Stimulated activated CD8-positive, alpha-beta memory T cell treated with anti-CD3 and anti-CD28 coated beads, Interleukin-7, amount 100 ng/mL, for 1 hour (primary cell): Measurements from ENCODE around the gene RING1.

ENCODE experiments used
- DNase-seq, 2 donors: peaks; one replicate each; pipeline ENCODE4 v3.0.0-alpha.2; 2020; ENCODE audit warnings: low read depth in 2 of 2

RING1 gene

GRCh38 chr6:33192105-33192646 lies 16.1 kb upstream of the RING1 start, which contains the start of gene COL11A2:
Gene COL11A2 (minus strand): TSS chr6:33192467. CDS start chr6:33192240, 227 bp downstream.
- DNase-seq = no peak

- no peak for DNase-seq
These were observed 15.4 kb upstream of the RING1 start for GRCh38 chr6:33192671-33193602.

GRCh38 chr6:33193619-33194018 lies 14.7 kb upstream of the RING1 start:
- no peak for DNase-seq

GRCh38 chr6:33194431-33194979 lies 13.8 kb upstream of the RING1 start:
- no peak for DNase-seq

- no peak for DNase-seq
These were observed 12.8 kb upstream of the RING1 start for GRCh38 chr6:33195304-33196165.

- DNase-seq = no peak
These were observed 10.8 kb upstream of the RING1 start for GRCh38 chr6:33197431-33198048.

- no peak for DNase-seq
These were observed 10.0 kb upstream of the RING1 start for GRCh38 chr6:33198159-33198852.

- no peak for DNase-seq
These were observed 9.4 kb upstream of the RING1 start for GRCh38 chr6:33198853-33199436.

- peak in 1 of 2 donors; percentile 34 for DNase-seq
These were observed 8.5 kb upstream of the RING1 start for GRCh38 chr6:33199687-33200218.

- peak; percentile 96 to 97 for DNase-seq
These were observed 7.8 kb upstream of the RING1 start, which contains the start of the genes RXRB and SLC39A7 for GRCh38 chr6:33200219-33201146. Gene RXRB (minus strand): TSS chr6:33200665. CDS start chr6:33200476, 189 bp downstream. Gene SLC39A7 (plus strand): TSS chr6:33200867. CDS start chr6:33201246, 379 bp downstream.

- DNase-seq = no peak
These were observed 7.2 kb upstream of the RING1 start for GRCh38 chr6:33201147-33201545.

GRCh38 chr6:33201935-33202334 lies 6.4 kb upstream of the RING1 start:
- DNase-seq = no peak

GRCh38 chr6:33202799-33203198 lies 5.5 kb upstream of the RING1 start:
- DNase-seq = no peak

GRCh38 chr6:33203443-33204164 lies 4.7 kb upstream of the RING1 start:
- no peak for DNase-seq

- no peak for DNase-seq
These were observed 4.2 kb upstream of the RING1 start for GRCh38 chr6:33204165-33204414.

GRCh38 chr6:33204415-33205190 lies 3.7 kb upstream of the RING1 start, which contains the start of gene HSD17B8:
Gene HSD17B8 (plus strand): TSS chr6:33204655. CDS start chr6:33204669, 14 bp downstream.
- peak; percentile 77 to 87 for DNase-seq

- DNase-seq = no peak
These were observed 2.9 kb upstream of the RING1 start for GRCh38 chr6:33205191-33206026.
